Neural cell (in vitro differentiated cells): Measurements from ENCODE around the gene SLC30A7. TPM values are rescaled to one million over a fixed set of nuclear protein-coding genes. Genes with fewer than 3 reads are reported as not detected.

Experiments used
- H2AFZ ChIP-seq: fragments of 200-600, 300-800 bp; sonication (generic), shearing (Covaris generic); 2 replicates; pipeline ENCODE4 v1.6.0; 2014; ENCODE audit warnings: low read depth, mild to moderate bottlenecking, antibody characterized with exemption, low read length, moderate library complexity
- H3F3A ChIP-seq: fragments of 200-600 bp; shearing (Covaris generic); 2 replicates; pipeline ENCODE4 v1.6.1; 2016; ENCODE audit warnings: mild to moderate bottlenecking, moderate library complexity, mixed read lengths, antibody characterized with exemption, low read length; ENCODE audit not compliant: insufficient read depth, poor library complexity, severe bottlenecking
- H3K27ac ChIP-seq: fragments of 200-600, 300-800 bp; sonication (generic), shearing (Covaris generic); 2 replicates; pipeline ENCODE4 v1.5.1; 2014; ENCODE audit warnings: mild to moderate bottlenecking, low read length, moderate library complexity
- H3K27me3 ChIP-seq: fragments of 300-800, 200-600 bp; sonication (generic), shearing (Covaris generic); 2 replicates; pipeline ENCODE4 v1.6.0; 2014; ENCODE audit warnings: mild to moderate bottlenecking, low read depth, low read length, moderate library complexity; ENCODE audit not compliant: insufficient read depth
- H3K36me3 ChIP-seq: fragments of 300-800, 200-600 bp; sonication (generic), shearing (Covaris generic); 2 replicates; pipeline ENCODE4 v1.5.1; 2014; ENCODE audit warnings: mild to moderate bottlenecking, antibody characterized with exemption, low read length, moderate library complexity; ENCODE audit not compliant: insufficient read depth
- H3K4me2 ChIP-seq: fragments of 300-800, 200-600 bp; sonication (generic), shearing (Covaris generic); 2 replicates; pipeline ENCODE4 v1.6.0; 2014; ENCODE audit warnings: mild to moderate bottlenecking, low read length
- H3K4me3 ChIP-seq: fragments of 300-800, 200-600 bp; sonication (generic), shearing (Covaris generic); 2 replicates; pipeline ENCODE4 v1.5.1; 2014; ENCODE audit warnings: mild to moderate bottlenecking, low read length, moderate library complexity
- H3K79me2 ChIP-seq: fragments of 200-600 bp; shearing (Covaris generic); replicated peaks from 2 replicates; pipeline ENCODE4 v1.6.0; 2014; ENCODE audit warnings: mild to moderate bottlenecking, low read length, moderate library complexity; ENCODE audit not compliant: insufficient read depth
- H3K9ac ChIP-seq: fragments of 300-800, 200-600 bp; sonication (generic), shearing (Covaris generic); 2 replicates; pipeline ENCODE4 v1.6.1; 2016; ENCODE audit warnings: mild to moderate bottlenecking, low read length, mixed read lengths
- H3K9me2 ChIP-seq: fragments of 200-600 bp; shearing (Covaris generic); 2 replicates; pipeline ENCODE4 v1.6.1; 2016; ENCODE audit warnings: mild to moderate bottlenecking, low read length, mixed read lengths; ENCODE audit not compliant: insufficient read depth
- H3K9me3 ChIP-seq: fragments of 200-600, 300-800 bp; sonication (generic), shearing (Covaris generic); 2 replicates; pipeline ENCODE4 v1.6.1; 2016; ENCODE audit warnings: mild to moderate bottlenecking, mixed run types, low read length, moderate library complexity, mixed read lengths
- H4K20me1 ChIP-seq: fragments of 200-600 bp; shearing (Covaris generic); 2 replicates; pipeline ENCODE4 v1.6.1; 2016; ENCODE audit warnings: mild to moderate bottlenecking, mixed run types; ENCODE audit not compliant: insufficient read depth
- EP300 ChIP-seq: fragments of 450-650 bp; conservative IDR thresholded peaks from 2 replicates; pipeline ENCODE4 v1.6.1; 2014; ENCODE audit warnings: antibody characterized with exemption, mild to moderate bottlenecking, moderate library complexity; ENCODE audit not compliant: poor library complexity, severe bottlenecking
- EZH2 ChIP-seq: fragments of 200-600, 300-800 bp; shearing (Covaris generic), sonication (generic); IDR thresholded peaks from 2 replicates; pipeline ENCODE4 v1.6.1; 2014; ENCODE audit warnings: antibody characterized with exemption, low read length, borderline replicate concordance, mild to moderate bottlenecking; ENCODE audit not compliant: insufficient read depth, poor library complexity, severe bottlenecking
- MXI1 ChIP-seq: fragments of 450-650 bp; conservative IDR thresholded peaks from 2 replicates; pipeline ENCODE4 v1.6.1; 2014; ENCODE audit warnings: antibody characterized with exemption, mild to moderate bottlenecking; ENCODE audit not compliant: poor library complexity, severe bottlenecking
- POLR2AphosphoS5 ChIP-seq: IDR thresholded peaks from 2 replicates; pipeline ENCODE4 v1.6.1; 2012
- RAD21 ChIP-seq: fragments of 450-650 bp; conservative IDR thresholded peaks from 2 replicates; pipeline ENCODE4 v1.6.1; 2014; ENCODE audit warnings: antibody characterized with exemption, mild to moderate bottlenecking, moderate library complexity
- SMC3 ChIP-seq: fragments of 450-650 bp; conservative IDR thresholded peaks from 2 replicates; pipeline ENCODE4 v1.6.1; 2014; ENCODE audit warnings: antibody characterized with exemption, mild to moderate bottlenecking, moderate library complexity; ENCODE audit not compliant: poor library complexity
- polyA plus RNA-seq: library from polyadenylated mRNA; depleted of rRNA; stranded (reverse); fragments of >200 nt; gene quantifications from 2 replicates; pipeline ENCODE4 v1.2.3, GENCODE V29; 2014
- TF ChIP-seq, protein P1 (sequence below): fragments of 450-650 bp; IDR thresholded peaks from 2 replicates; pipeline ENCODE4 v1.5.1; 2014; ENCODE audit warnings: antibody characterized with exemption, mild to moderate bottlenecking, moderate library complexity; ENCODE audit not compliant: poor library complexity, severe bottlenecking
- TF ChIP-seq, protein P2 (sequence below): IDR thresholded peaks from 2 replicates; pipeline ENCODE4 v1.6.1; 2012; ENCODE audit warnings: borderline replicate concordance

Gene SLC30A7
- polyA plus RNA-seq, 1 donor from 2014 or later, result 19.8 TPM

DNA sequence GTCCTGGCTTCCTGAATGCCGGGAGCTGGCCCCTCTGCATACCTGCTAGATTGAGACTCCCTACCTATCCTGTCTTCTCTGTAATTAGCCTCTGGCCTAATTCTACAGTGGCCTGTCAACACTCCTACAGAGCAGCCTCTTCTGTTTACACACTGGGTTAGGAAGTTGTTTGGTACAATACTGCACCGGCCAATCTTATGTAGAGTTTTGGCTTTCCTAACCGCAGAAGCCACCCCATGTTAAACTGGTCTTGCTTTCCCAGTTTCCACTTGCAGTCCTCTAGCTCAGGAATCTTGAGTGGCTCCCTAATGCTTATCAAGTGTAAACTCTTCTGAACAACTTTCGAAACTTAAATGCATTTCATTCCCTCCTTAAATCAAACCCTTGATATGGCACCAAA lies 86.9 kb downstream of the SLC30A7 start:
- TF ChIP-seq, protein P1, sequence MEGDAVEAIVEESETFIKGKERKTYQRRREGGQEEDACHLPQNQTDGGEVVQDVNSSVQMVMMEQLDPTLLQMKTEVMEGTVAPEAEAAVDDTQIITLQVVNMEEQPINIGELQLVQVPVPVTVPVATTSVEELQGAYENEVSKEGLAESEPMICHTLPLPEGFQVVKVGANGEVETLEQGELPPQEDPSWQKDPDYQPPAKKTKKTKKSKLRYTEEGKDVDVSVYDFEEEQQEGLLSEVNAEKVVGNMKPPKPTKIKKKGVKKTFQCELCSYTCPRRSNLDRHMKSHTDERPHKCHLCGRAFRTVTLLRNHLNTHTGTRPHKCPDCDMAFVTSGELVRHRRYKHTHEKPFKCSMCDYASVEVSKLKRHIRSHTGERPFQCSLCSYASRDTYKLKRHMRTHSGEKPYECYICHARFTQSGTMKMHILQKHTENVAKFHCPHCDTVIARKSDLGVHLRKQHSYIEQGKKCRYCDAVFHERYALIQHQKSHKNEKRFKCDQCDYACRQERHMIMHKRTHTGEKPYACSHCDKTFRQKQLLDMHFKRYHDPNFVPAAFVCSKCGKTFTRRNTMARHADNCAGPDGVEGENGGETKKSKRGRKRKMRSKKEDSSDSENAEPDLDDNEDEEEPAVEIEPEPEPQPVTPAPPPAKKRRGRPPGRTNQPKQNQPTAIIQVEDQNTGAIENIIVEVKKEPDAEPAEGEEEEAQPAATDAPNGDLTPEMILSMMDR, result no peak
- TF ChIP-seq, protein P2, sequence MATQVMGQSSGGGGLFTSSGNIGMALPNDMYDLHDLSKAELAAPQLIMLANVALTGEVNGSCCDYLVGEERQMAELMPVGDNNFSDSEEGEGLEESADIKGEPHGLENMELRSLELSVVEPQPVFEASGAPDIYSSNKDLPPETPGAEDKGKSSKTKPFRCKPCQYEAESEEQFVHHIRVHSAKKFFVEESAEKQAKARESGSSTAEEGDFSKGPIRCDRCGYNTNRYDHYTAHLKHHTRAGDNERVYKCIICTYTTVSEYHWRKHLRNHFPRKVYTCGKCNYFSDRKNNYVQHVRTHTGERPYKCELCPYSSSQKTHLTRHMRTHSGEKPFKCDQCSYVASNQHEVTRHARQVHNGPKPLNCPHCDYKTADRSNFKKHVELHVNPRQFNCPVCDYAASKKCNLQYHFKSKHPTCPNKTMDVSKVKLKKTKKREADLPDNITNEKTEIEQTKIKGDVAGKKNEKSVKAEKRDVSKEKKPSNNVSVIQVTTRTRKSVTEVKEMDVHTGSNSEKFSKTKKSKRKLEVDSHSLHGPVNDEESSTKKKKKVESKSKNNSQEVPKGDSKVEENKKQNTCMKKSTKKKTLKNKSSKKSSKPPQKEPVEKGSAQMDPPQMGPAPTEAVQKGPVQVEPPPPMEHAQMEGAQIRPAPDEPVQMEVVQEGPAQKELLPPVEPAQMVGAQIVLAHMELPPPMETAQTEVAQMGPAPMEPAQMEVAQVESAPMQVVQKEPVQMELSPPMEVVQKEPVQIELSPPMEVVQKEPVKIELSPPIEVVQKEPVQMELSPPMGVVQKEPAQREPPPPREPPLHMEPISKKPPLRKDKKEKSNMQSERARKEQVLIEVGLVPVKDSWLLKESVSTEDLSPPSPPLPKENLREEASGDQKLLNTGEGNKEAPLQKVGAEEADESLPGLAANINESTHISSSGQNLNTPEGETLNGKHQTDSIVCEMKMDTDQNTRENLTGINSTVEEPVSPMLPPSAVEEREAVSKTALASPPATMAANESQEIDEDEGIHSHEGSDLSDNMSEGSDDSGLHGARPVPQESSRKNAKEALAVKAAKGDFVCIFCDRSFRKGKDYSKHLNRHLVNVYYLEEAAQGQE, result no peak
- no peak for TF ChIP-seq SMC3
- Histone ChIP-seq H3K79me2 (no peaks in the 10 kb centered on the region), H3K27ac (no peak overlapping the region), H3K4me2 (no peak overlapping the region), H3K36me3 (no peaks in the 10 kb centered on the region), H3K27me3 (no peaks in the 10 kb centered on the region), H2AFZ (no peak overlapping the region), H3K9ac (no peak overlapping the region), H3F3A (no peaks in the 10 kb centered on the region), H3K9me3 (no peaks in the 10 kb centered on the region), H4K20me1 (no peaks in the 10 kb centered on the region), H3K4me3 (no peak overlapping the region), H3K9me2 (no peaks in the 10 kb centered on the region)

DNA sequence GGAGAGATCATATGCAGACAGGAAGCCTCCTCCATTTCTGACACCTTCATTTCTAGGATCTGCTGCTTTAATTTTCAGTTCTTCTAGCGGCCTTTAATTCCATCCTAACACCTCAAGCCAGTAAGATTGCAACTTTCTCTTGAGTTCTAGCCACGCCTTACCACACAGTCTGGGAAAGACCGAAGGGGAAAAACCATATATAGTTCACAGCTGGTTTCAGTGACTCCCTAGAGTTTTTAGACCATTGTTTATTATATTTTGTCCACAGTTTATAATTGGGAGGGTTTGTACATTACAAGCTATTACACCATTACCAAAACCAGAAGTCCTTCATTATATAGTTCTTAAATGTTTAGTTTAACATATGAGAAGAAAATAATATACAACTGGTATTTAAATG lies 92.2 kb downstream of the SLC30A7 start:
- no peaks in the 10 kb centered on the region for H3K27me3 ChIP-seq
- TF ChIP-seq MXI1, result no peak
- no peak for TF ChIP-seq POLR2AphosphoS5
- no peak for TF ChIP-seq EZH2
- no peak for TF ChIP-seq RAD21
- no peaks in the 10 kb centered on the region for H3K9me2 ChIP-seq
- H2AFZ ChIP-seq, result no peak overlapping the region
- H3K9me3 ChIP-seq, result no peaks in the 10 kb centered on the region
- no peaks in the 10 kb centered on the region for H4K20me1 ChIP-seq
- H3K4me3 ChIP-seq, result no peak overlapping the region
- no peak overlapping the region for H3K27ac ChIP-seq
- no peaks in the 10 kb centered on the region for H3K36me3 ChIP-seq
- no peak overlapping the region for H3K9ac ChIP-seq
- no peaks in the 10 kb centered on the region for H3K79me2 ChIP-seq
- no peak overlapping the region for H3K4me2 ChIP-seq
- no peaks in the 10 kb centered on the region for H3F3A ChIP-seq

DNA sequence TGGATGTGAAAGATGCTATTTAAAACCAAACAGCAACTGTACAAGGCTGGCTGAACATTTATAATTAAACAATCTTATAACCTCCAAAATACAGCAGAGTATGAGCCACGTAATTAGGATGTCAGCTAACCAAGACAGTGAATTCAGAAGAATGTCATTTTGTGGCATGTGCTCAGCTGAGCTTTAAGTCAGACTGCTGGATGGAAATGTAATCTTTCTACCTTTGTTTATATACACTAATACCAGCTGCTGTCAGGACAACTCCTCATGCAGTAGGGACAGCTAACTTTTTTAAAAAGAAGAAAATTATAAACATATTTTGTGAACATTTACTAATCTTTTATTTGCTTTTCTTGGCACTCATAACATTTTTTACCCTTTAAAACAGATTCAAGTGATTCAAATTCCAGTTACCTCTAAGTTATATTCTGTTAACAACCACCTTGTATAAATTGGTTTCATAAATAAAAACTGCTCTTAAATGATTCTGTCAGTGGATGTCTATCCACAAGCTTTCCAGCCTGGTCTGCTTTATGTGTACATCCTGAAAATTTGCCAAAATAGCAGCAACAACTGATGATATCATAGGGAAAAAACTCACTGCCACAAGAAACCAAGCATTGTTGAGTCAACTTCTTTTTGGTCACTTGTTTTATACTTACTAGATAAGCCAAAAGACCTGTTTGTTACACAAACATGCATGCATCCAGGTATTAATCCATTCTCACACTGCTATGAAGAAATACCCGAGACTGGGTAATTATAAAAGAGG lies 93.6 kb downstream of the SLC30A7 start:
- no peak overlapping the region for H3K27ac ChIP-seq
- no peak overlapping the region for H3K9ac ChIP-seq
- no peaks in the 10 kb centered on the region for H3K27me3 ChIP-seq
- H3K9me3 ChIP-seq, result no peaks in the 10 kb centered on the region
- no peaks in the 10 kb centered on the region for H4K20me1 ChIP-seq
- H3K36me3 ChIP-seq, result no peaks in the 10 kb centered on the region
- H3K79me2 ChIP-seq, result no peaks in the 10 kb centered on the region
- no peak overlapping the region for H3K4me2 ChIP-seq
- TF ChIP-seq EP300, result peak; percentile 68
- TF ChIP-seq RAD21, result no peak
- no peaks in the 10 kb centered on the region for H3F3A ChIP-seq
- no peaks in the 10 kb centered on the region for H3K9me2 ChIP-seq
- no peak overlapping the region for H3K4me3 ChIP-seq
- H2AFZ ChIP-seq, result no peak overlapping the region
